Natural killer cell treated with Interleukin-12 subunit alpha and Interleukin-12 subunit beta and Interleukin-15 and Interleukin-18, amount 100 ng/mL, for 72 hours (primary cell): ENCODE results near the gene EPHA3. TPM values are rescaled to one million over a fixed set of nuclear protein-coding genes. Genes with fewer than 3 reads are reported as not detected.
"Not testable (repeated sequence)": the region's sequence is repeated elsewhere in the genome, so short reads cannot be mapped to it uniquely, and the experiment has no call there.

ENCODE experiments used
- ATAC-seq, 2 donors: fragments of 150-1000 bp; cut with Tn5 transposase in 1 of 2; sonication (Bioruptor Pico), chemical (Tn5 transposase) in 1 of 2; 2 replicates each; pipeline ENCODE4 v1.10.0; 2021
- DNase-seq: peaks from one replicate; pipeline ENCODE4 v3.0.0; 2022; ENCODE audit warnings: low spot score
- H3K27ac Mint-ChIP-seq, 2 donors: 1 replicate in 1 of 2; 2 replicates in 1 of 2; pipeline ENCODE4 v1.8.0; 2022; ENCODE audit warnings: mixed read lengths in 2 of 2, mild to moderate bottlenecking in 1 of 2, moderate library complexity in 1 of 2
- H3K27me3 Mint-ChIP-seq, 2 donors: 1 replicate in 1 of 2; 2 replicates in 1 of 2; pipeline ENCODE4 v1.8.0; 2022; ENCODE audit warnings: mixed read lengths in 2 of 2
- H3K36me3 Mint-ChIP-seq: one replicate; pipeline ENCODE4 v1.8.0; 2022; ENCODE audit warnings: mixed read lengths
- H3K4me1 Mint-ChIP-seq, 2 donors: 1 replicate in 1 of 2; 2 replicates in 1 of 2; pipeline ENCODE4 v1.8.0; 2022; ENCODE audit warnings: low read depth in 2 of 2, mixed read lengths in 2 of 2, mild to moderate bottlenecking in 1 of 2
- H3K4me3 Mint-ChIP-seq: one replicate; pipeline ENCODE4 v1.8.0; 2022; ENCODE audit warnings: mixed read lengths
- H3K9me3 Mint-ChIP-seq: 2 replicates; pipeline ENCODE4 v1.8.0; 2022; ENCODE audit warnings: mixed read lengths
- total RNA-seq, 2 donors: library from RNA; stranded (reverse); gene quantifications; one replicate each; pipeline ENCODE4 v1.2.3, GENCODE V29; 2022

Gene EPHA3
- total RNA-seq, 2 donors from 2014 or later = not detected

GRCh38 chr3:89344076-89344475, 236.7 kb downstream of the EPHA3 start:
- H3K4me3 Mint-ChIP-seq = no peak overlapping the region
- no peak for ATAC-seq
- no peaks in the 10 kb centered on the region for H3K27me3 Mint-ChIP-seq
- H3K9me3 Mint-ChIP-seq = peaks cover 8% of the 10 kb centered on the region
- H3K4me1 Mint-ChIP-seq = no peaks in the 10 kb centered on the region
- DNase-seq = no peak
- H3K27ac Mint-ChIP-seq = no peak overlapping the region
- H3K36me3 Mint-ChIP-seq = no peaks in the 10 kb centered on the region

- ATAC-seq, H3K36me3 Mint-ChIP-seq, H3K27me3 Mint-ChIP-seq, H3K4me3 Mint-ChIP-seq, H3K9me3 Mint-ChIP-seq, H3K27ac Mint-ChIP-seq, DNase-seq, H3K4me1 Mint-ChIP-seq: not testable (repeated sequence)
Measured at GRCh38 chr3:89350935-89351334, 243.5 kb downstream of the EPHA3 start.

- Mint-ChIP-seq H3K4me1 (no peaks in the 10 kb centered on the region), H3K9me3 (no peaks in the 10 kb centered on the region), H3K27me3 (no peaks in the 10 kb centered on the region), H3K27ac (no peak overlapping the region), H3K36me3 (no peaks in the 10 kb centered on the region), H3K4me3 (no peak overlapping the region)
- no peak for ATAC-seq
- DNase-seq = no peak
Measured at GRCh38 chr3:89353465-89353864, 246.0 kb downstream of the EPHA3 start.

GRCh38 chr3:89358281-89358680, 250.9 kb downstream of the EPHA3 start:
- ATAC-seq = no peak
- no peaks in the 10 kb centered on the region for H3K27me3 Mint-ChIP-seq
- H3K36me3 Mint-ChIP-seq = no peaks in the 10 kb centered on the region
- no peak overlapping the region for H3K4me3 Mint-ChIP-seq
- DNase-seq = no peak
- H3K4me1 Mint-ChIP-seq = no peaks in the 10 kb centered on the region
- no peak overlapping the region for H3K27ac Mint-ChIP-seq
- peaks cover 6% of the 10 kb centered on the region for H3K9me3 Mint-ChIP-seq

GRCh38 chr3:89360156-89360555, 252.7 kb downstream of the EPHA3 start:
- H3K4me1 Mint-ChIP-seq = no peaks in the 10 kb centered on the region
- no peak overlapping the region for H3K27ac Mint-ChIP-seq
- ATAC-seq = no peak
- H3K27me3 Mint-ChIP-seq = no peaks in the 10 kb centered on the region
- DNase-seq = no peak
- peaks cover 9% of the 10 kb centered on the region for H3K9me3 Mint-ChIP-seq
- no peak overlapping the region for H3K4me3 Mint-ChIP-seq
- no peaks in the 10 kb centered on the region for H3K36me3 Mint-ChIP-seq

- H3K9me3 Mint-ChIP-seq = peaks cover 21% of the 10 kb centered on the region
- no peak overlapping the region for H3K27ac Mint-ChIP-seq
- H3K27me3 Mint-ChIP-seq = no peaks in the 10 kb centered on the region
- no peak for DNase-seq
- ATAC-seq = no peak
- no peaks in the 10 kb centered on the region for H3K4me1 Mint-ChIP-seq
- peaks cover 5% of the 10 kb centered on the region for H3K36me3 Mint-ChIP-seq
- H3K4me3 Mint-ChIP-seq = no peak overlapping the region
Measured at GRCh38 chr3:89362496-89362895, 255.1 kb downstream of the EPHA3 start.

GRCh38 chr3:89363171-89363570, 255.8 kb downstream of the EPHA3 start:
- no peaks in the 10 kb centered on the region for H3K4me1 Mint-ChIP-seq
- no peak overlapping the region for H3K4me3 Mint-ChIP-seq
- DNase-seq (no peak), ATAC-seq (no peak)
- no peaks in the 10 kb centered on the region for H3K27me3 Mint-ChIP-seq
- H3K9me3 Mint-ChIP-seq = peaks cover 26% of the 10 kb centered on the region
- no peak overlapping the region for H3K27ac Mint-ChIP-seq
- peaks cover 5% of the 10 kb centered on the region for H3K36me3 Mint-ChIP-seq

- H3K4me1 Mint-ChIP-seq = no peaks in the 10 kb centered on the region
- H3K9me3 Mint-ChIP-seq = peaks cover 31% of the 10 kb centered on the region
- H3K27ac Mint-ChIP-seq = no peak overlapping the region
- H3K27me3 Mint-ChIP-seq = no peaks in the 10 kb centered on the region
- no peak for DNase-seq
- no peak for ATAC-seq
- H3K4me3 Mint-ChIP-seq = no peak overlapping the region
- peaks cover 10% of the 10 kb centered on the region for H3K36me3 Mint-ChIP-seq
Measured at GRCh38 chr3:89364314-89364713, 256.9 kb downstream of the EPHA3 start.

GRCh38 chr3:89367166-89367565, 259.7 kb downstream of the EPHA3 start:
- no peak overlapping the region for H3K4me3 Mint-ChIP-seq

GRCh38 chr3:89368846-89369245, 261.4 kb downstream of the EPHA3 start:
- Mint-ChIP-seq H3K9me3 (peaks cover 28% of the 10 kb centered on the region), H3K27me3 (no peaks in the 10 kb centered on the region), H3K4me3 (no peak overlapping the region), H3K4me1 (no peaks in the 10 kb centered on the region), H3K27ac (no peak overlapping the region), H3K36me3 (peaks cover 10% of the 10 kb centered on the region)
- ATAC-seq (no peak), DNase-seq (no peak)

More at GRCh38 chr3:89367166-89367565, 259.7 kb downstream of the EPHA3 start:
- DNase-seq = no peak
- H3K27me3 Mint-ChIP-seq = no peaks in the 10 kb centered on the region
- no peak overlapping the region for H3K27ac Mint-ChIP-seq
- peaks cover 31% of the 10 kb centered on the region for H3K9me3 Mint-ChIP-seq
- ATAC-seq = no peak
- peaks cover 10% of the 10 kb centered on the region for H3K36me3 Mint-ChIP-seq
- no peaks in the 10 kb centered on the region for H3K4me1 Mint-ChIP-seq

- ATAC-seq = no peak
- Mint-ChIP-seq H3K27me3 (no peaks in the 10 kb centered on the region), H3K9me3 (peaks cover 28% of the 10 kb centered on the region), H3K27ac (no peak overlapping the region), H3K36me3 (peaks cover 5% of the 10 kb centered on the region), H3K4me3 (no peak overlapping the region), H3K4me1 (no peaks in the 10 kb centered on the region)
- no peak for DNase-seq
Measured at GRCh38 chr3:89372456-89372855, 265.0 kb downstream of the EPHA3 start.

- peaks cover 5% of the 10 kb centered on the region for H3K36me3 Mint-ChIP-seq
- ATAC-seq = no peak
- no peak overlapping the region for H3K4me3 Mint-ChIP-seq
- H3K4me1 Mint-ChIP-seq = no peaks in the 10 kb centered on the region
- H3K27me3 Mint-ChIP-seq = no peaks in the 10 kb centered on the region
- no peak overlapping the region for H3K27ac Mint-ChIP-seq
- no peak for DNase-seq
- H3K9me3 Mint-ChIP-seq = peaks cover 22% of the 10 kb centered on the region
Measured at GRCh38 chr3:89373434-89373833, 266.0 kb downstream of the EPHA3 start.

GRCh38 chr3:89375451-89375850, 268.0 kb downstream of the EPHA3 start:
- no peaks in the 10 kb centered on the region for H3K4me1 Mint-ChIP-seq
- no peaks in the 10 kb centered on the region for H3K36me3 Mint-ChIP-seq

GRCh38 chr3:89380016-89380415, 272.6 kb downstream of the EPHA3 start:
- Mint-ChIP-seq H3K4me1 (no peaks in the 10 kb centered on the region), H3K36me3 (no peaks in the 10 kb centered on the region), H3K4me3 (no peak overlapping the region), H3K27me3 (no peaks in the 10 kb centered on the region), H3K9me3 (peaks cover 15% of the 10 kb centered on the region), H3K27ac (no peak overlapping the region)
- no peak for DNase-seq
- no peak for ATAC-seq

More at GRCh38 chr3:89375451-89375850, 268.0 kb downstream of the EPHA3 start:
- H3K27ac Mint-ChIP-seq = no peak overlapping the region
- no peaks in the 10 kb centered on the region for H3K27me3 Mint-ChIP-seq
- H3K9me3 Mint-ChIP-seq = peaks cover 18% of the 10 kb centered on the region
- no peak overlapping the region for H3K4me3 Mint-ChIP-seq
- ATAC-seq (no peak), DNase-seq (no peak)

- Mint-ChIP-seq H3K36me3 (peaks cover 5% of the 10 kb centered on the region), H3K9me3 (peaks cover 8% of the 10 kb centered on the region), H3K27me3 (no peaks in the 10 kb centered on the region), H3K27ac (no peak overlapping the region), H3K4me3 (no peak overlapping the region), H3K4me1 (no peaks in the 10 kb centered on the region)
- DNase-seq = no peak
- no peak for ATAC-seq
Measured at GRCh38 chr3:89392991-89393390, 285.6 kb downstream of the EPHA3 start.
